HTERT RPE-1 (cell line): ENCODE data around the gene SNX13.
"Not testable (repeated sequence)": the region's sequence is repeated elsewhere in the genome, so short reads cannot be mapped to it uniquely, and the experiment has no call there.

ENCODE experiments used
- in situ Hi-C: fragments of 300-500 bp; cut with MboI; formaldehyde crosslinking; loops from 4 replicates; pipeline ENCODE4 v1.14.3; 2020; ENCODE audit warnings: low sequenced_read_pairs

SNX13 gene

DNA sequence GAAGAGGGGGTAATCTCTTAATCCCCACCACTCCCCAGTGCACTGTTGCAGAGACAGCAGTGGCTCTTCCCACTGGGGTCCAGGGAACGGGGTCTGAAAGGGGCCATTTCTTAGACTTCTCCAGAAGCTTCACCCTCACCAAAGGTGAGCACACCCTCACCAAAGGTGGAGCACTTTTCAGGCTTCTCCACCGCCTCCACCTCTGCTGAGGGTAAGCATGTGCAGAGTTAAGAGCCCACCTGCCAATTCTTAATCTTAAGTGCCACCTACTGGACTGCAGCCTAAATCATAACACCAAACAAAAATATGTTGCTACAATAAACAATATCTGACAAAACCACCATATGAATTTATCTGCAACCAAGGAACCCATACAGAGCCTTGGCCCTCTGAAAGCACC lies 27.0 kb downstream of the SNX13 start:
- in situ Hi-C loops, result no loop called here

DNA sequence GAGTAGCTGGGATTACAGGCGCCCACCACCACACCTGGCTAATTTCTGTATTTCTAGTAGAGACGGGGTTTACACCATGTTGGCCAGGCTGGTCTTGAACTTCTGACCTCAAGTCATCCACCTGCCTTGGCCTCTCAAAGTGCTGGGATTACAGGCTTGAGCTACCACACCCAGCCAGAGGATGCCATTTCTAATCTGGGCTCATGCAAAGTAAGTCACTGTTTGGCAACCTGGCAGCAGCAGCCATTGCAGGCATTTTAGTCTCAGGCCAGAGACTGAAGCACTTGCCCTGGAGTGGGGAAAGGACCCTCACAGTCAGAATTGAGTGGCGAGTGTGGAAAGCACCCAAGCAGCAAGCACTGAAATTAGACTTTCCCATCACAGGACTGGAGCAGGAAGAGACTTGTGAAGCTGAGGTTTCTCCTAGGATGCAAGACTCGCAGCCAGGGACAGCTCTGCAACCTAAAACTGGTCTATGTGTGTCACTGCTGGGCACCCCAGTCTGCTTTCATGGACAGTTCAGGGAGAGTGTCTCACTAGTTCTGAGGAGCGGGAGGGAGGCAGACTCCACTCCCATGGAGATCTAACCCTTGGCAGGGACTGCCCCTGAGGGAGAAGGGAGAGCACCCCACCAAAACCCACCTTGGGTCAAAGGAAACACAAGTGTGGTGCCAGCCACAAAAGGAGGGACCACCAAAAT lies 27.6 kb downstream of the SNX13 start:
- in situ Hi-C loops, result no loop called here

DNA sequence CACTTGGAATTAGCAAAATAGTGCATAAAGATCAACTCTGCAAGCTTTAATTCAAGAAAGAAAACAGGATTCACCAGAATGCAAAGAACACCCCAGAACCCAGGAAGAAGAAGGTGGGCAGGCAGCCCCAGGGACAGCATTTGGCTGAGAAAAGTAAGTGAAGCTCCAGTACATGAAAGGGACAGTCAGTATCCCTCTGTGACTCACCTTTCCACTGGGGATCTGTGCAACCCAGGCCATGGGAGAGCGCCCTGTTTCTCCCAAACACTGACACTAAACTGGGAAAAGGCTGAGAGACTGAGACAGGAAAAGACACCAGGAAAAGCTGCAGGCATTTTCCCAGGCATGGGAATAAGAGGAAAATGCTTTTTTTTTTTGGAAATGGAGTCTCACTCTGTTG lies 28.2 kb downstream of the SNX13 start:
- in situ Hi-C loops, result no loop called here

DNA sequence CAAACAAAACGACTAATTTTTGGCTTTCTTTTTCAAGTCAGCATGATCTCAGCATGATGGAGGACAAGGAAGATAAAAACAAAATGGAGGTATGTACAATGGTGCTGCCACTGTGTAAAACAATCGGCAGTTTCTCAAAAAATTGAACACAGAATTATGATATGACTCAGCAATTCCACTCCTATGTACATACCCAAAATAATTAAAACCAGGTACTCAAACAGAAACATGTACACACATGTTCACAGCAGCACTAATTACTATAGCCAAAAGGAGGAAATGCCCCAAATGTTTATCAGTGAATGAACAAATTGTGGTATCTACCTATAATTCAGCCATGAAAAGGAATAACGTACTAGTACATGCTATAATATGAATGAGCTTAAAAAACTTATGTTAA lies 29.9 kb downstream of the SNX13 start:
- in situ Hi-C loops, result no loop called here

DNA sequence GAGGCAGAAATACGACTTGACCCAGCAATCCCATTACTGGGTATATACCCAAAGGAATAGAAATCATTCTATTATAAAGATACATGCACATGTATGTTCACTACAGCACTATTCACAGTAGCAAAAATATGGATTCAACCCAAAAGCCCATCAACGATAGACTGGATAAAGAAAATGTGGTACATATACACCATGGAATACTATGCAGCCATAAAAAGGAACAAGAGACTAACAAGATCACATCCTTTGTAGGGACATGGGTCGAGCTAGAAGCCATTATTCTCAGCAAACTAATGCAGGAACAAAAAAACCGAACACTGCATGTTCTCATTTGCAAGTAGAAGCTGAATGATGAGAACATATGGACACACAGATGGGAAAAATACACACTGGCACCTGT lies 31.0 kb downstream of the SNX13 start:
- in situ Hi-C loops, result not testable (repeated sequence)

DNA sequence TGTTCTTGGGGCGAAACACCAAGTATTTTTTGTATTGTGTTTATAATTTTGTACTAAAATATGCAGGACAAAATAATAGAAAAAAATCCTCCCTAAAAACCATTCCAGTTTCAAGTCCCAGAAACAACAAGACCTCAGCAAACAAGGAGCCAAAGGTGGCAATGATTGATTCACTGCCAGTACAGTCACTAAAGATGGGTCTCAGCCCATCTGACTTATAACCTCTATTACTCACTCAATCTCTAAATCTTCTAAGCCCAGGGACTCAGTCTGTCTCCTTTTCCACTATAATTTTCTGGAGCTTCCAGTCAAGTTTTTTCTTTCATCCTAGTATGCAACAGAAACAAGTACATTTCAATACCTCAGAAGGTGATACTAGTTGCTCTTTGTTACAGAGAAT lies 33.3 kb downstream of the SNX13 start:
- in situ Hi-C loops, result no loop called here

DNA sequence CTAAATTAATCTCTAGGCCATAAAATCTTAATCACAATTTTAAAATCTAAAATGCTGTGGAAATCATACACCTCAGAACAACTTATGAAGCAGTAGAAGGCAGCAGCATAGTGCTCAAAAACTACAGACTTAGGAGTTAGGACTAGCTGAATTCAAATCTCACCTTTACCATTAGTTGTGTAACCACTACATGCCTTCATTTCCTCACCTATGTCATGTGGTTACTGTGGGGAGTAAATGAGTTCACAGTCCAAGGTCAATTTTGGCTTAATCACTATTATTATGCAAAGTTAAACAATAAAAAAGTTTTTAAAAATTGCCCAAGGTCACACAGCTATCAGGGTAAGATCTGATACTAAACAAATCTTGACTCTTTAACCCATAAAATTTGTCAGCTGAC lies 37.0 kb downstream of the SNX13 start:
- in situ Hi-C loops, result no loop called here

DNA sequence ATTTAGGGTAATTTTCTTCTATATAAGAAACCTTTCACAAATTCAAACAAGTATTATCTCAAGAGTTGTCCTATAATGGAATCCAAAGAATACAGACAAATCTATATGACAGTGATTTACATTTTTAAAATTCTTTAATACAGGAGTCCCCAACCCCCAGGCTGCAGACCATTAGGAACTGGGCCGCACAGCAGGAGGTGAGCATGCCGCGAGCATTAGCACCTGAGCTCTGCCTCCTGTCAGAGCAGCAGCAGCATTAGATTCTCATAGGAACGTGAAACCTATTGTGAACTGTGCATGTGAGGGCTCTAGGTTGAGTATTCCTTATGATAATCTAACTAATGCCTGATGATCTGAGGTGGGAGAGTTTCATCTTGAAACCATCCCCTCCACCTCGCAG lies 37.7 kb downstream of the SNX13 start:
- in situ Hi-C loops, result no loop called here

DNA sequence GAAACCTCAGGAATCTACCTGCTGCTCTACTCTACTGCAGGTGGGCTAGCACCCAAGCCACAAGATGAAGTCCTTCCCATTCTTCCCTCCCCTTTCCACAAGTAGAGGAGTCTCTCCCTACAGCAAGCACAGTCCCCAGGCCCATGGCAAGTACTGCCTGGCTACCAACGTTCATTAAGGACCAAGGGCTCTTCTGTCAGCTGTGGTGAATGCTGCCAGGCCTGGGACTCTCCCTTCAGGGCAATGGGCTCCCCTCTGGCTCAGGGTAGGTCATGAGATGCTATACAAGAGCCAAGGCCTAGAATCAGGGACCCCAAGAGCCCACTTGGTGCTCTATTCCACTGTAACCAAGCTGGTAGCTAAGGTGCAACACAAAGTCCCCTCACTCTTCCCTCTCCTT lies 39.8 kb downstream of the SNX13 start:
- in situ Hi-C loops, result no loop called here

DNA sequence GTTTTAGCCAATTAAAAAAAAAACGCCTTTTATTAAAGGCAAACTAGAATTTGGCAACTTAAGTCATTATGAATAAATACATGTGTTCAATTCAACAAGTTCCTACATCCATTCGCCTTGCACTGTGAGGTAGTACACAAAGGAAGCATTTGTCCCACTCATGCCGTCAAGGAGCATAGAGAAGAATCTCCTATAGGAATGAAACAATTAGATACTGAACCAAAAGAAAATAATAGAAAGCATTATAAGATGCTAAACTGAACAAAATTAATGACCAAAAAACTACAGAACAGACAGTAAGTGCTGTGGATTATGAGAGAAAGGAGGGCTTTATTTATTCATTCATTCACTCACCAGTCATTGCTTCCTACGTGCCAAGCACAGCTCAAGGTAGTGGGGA lies 42.2 kb downstream of the SNX13 start:
- in situ Hi-C loops, result no loop called here

DNA sequence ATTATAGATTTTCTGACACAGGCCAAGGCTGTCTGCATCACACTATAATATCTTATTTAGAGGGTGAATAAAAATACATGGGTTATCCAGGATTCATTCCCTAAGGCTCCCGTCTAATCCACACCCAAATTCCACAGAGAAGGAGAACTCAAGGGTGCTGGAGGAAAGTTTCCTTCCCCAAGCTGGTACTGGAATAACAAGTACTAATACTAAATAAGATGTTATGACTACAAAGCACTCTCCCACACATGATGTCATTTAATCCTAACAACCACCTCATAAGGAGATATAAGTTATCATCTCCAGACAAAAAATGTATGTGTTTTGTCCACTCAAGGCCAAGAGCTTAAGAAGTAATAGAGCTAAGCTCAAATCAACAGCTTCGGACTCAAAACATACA lies 53.0 kb downstream of the SNX13 start:
- in situ Hi-C loops, result no loop called here

DNA sequence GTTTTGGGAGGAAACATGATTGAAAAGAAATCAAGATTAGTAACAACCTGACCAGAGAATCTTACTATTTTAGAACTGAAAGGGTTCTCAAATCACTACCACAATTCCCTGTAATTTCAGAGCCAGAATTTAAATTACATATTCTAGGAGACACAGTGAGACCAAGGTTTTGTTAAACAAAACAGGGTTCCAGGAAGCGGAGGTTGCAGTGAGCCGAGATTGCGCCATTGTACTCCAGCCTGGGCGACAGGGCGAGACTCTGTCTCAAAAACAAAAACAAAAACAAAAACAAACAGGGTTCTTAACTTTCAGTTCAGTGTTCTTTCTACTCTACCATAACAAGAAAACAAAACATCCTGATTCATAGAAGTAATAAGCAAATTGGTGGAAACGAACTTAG lies 57.6 kb downstream of the SNX13 start:
- in situ Hi-C loops, result no loop called here

DNA sequence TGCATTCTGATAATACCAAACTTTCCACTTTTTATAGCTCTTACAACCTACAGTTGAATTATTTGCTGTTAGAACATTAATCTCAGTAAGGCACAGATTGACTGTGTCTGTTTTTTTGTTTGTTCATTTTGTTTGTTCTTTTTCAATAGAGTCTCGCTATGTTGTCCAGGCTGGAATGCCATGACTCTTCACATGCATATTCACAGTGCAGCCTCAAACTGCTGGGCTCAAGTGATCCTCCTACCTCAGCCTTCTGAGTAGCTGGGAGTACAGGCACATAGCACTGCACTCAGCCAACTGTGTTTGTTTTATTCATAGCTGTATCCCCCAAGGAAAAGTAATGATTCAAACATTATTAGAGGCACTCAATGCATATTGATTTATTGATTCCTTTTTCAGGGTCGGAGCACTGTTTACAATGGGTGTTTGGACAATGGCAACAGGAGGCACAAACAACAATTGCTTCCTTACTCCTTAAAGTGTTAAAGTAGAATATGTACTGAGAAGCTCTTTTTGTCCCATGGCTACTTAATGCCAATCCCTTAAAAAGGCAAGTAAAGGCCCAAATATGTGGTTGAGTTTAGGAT lies 61.1 kb downstream of the SNX13 start:
- in situ Hi-C loops, result no loop called here

DNA sequence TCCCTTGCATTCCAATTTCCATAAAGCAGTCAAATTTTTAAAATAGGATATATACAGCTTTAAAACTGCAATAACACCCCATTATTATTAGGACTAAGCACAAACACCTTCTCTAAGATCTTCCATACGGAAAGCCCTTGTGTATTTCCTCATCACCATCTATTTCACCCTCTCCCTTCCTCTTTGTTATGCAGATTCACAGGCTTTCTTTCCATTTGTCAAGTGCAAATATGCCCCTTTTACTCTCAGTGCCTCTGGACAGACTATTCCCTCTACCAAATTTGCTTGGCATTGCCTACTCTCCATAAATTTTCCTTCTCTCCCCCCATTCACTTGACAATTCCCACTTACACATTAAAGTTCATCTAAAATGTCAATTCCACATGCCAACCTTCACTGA lies 61.7 kb downstream of the SNX13 start:
- in situ Hi-C loops, result no loop called here

DNA sequence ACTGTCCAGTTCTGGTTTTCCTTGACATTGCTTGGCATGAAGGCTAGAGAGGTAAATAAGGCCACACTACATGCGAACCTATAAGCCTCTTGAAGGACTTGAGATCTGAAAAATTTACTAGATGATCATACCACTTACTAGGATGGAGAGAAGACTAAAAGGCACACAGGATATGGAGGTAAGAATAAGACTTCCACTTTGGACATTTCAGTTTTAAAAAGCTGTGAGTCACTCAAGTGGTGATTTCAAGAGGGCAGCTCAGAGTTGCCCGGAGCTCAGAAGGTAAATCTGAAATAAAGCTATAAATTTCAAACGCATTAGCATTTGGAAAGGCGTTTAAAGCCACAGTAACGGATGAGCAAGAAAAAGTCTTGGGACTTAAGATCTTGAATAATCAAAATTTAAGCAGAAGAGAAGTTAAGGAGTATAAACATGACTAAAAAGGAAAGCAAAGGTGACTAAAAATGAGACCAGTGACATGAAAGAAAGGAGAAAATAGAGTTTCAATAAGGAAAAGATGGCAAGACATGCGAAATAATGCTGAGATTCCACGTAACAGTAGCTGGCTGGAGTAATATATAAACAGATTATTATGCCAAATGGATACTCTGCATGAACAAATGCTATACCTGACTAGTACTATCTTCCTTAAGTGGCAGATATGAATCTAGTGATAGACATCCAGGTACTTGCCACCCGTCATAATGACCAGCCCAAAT lies 68.3 kb downstream of the SNX13 start:
- in situ Hi-C loops, result no loop called here

DNA sequence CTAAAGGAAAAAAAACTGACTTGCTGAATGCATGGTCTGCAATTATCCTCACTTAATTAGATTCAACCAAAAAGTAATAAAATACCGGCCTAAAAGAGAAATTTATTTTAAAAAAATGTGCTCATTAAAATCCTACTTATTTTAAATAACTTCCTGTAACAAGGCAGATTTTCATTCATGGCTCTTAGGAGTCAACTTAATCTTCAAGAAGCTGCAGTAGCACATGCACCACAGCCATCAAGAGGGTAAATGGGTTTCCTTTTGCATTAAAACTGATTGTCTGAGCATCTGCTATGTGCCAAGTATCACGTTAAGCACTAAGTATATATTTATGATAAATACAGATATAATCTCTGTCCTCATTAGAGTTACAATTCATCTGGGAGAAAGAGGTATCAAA lies 69.9 kb downstream of the SNX13 start:
- in situ Hi-C loops, result no loop called here

DNA sequence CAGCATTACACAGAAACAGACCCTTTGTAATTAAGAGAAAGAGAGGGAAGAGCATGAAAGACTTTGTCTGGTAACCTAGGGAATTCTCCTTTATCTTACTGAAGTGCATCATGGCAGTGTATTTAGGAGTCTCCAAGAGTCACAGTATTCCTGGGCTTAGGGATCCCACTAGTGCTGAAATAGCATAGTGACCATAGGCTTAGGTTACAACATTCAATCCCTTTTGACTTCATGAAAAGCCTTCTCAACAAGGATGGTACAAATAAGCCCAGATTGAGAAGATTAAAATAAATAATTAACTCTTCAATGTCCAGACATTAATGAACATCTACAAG lies 76.5 kb downstream of the SNX13 start:
- in situ Hi-C loops, result no loop called here

DNA sequence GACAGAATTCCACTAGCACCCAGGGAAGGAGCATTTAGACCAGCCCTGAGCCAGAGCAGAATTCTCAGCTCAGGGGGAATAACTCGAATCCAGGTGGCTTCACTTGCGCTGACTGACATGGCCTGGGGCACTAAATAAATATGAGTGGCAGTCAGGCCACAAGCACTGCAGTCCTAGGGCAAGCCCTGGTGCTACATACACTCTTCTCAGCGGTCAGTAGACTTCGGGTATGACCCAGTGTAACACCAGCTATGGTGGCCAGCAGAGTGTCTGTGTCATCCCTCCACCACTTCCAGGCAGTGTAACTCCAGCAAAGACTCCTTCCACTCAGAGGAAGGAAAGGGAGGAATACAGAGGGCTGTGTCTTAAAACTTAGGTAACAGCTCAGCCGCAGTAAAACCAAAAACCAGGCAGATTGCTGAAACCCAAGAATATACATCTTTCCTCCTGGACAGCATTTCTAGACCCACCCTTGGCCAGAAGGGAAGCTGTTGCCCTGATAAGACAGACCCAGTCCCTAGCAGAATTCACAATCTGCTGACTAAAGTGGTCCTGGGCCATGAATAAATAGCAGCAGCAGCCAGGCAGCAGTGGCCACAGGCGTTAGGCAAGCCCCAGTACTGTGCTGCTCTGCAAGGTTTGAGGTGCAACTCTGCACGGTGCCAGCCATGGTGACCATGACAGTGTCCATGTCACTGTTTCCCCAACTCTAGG lies 77.0 kb downstream of the SNX13 start:
- in situ Hi-C loops, result no loop called here

DNA sequence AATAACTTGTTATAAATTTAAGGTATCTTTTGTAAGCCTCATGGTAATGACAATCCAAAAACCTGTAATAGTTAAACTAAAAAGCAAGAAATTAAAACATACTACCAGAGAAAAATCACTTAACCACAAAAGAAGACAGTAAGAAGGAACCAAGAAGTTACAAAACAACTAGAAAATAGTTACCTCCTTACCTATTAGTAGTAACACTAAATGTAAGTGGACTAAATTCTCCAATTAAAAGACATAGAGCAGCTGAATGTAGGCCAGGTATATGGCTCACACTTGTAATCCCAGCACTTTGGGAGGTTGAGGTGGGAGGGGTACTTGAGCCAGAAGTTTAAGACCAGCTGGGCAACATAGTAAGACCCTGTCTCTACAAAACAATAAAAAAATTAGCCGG lies 84.0 kb downstream of the SNX13 start:
- in situ Hi-C loops, result no loop called here

DNA sequence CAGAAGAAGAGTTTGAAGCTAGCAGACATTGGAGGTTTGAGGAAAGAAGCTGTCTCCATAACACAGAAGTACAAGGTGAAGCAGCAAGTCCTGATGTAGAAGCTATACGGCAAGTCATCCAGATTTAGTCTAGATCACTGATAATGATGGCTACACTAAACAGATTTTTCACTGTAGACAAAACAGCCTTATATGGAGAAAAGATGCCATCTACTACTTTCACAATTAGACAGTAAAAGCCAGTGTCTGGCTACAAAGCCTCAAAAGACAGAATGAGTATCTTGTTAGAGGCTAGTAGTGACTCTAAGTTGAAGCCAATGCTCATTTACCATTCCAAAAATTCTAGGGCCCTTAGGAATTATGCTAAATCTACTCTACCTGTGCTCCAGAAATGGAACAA lies 85.1 kb downstream of the SNX13 start:
- in situ Hi-C loops, result no loop called here

DNA sequence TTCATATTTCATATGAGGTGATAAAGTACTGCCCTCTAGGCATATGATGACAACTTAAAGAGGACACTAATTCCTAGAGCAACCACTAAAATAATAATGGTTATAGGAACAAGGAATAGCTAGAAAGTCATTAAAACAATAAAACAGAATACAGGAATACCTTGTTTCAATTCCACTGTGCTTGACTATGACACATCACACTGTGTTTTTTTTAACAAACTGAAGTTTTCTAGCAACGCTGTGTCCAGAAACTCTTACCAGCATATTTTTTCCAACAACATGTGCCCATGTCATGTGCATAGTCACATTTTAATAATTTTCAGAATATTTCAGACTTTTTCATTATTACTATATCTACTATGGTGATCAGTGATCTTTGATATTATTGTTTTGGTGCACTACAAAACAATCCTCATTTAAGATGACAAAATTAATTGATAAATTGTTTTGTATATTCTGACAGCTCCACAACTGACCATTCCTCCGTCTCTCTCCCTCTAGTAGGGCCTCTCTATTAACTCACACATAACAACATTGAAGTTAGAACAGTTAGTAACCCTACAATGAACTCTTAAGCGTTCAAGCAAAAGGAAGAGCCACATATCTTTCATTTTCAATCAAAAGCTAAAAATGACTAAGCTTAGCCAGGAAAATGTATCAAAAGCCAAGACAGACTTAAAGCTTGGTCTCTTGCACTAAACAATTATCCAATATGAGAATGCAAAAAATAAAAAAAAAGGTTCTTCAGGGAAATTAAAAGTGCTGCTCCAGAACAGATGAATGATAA lies 85.8 kb downstream of the SNX13 start:
- in situ Hi-C loops, result no loop called here
